ENCODE results near the gene ZNF343. TPM values are rescaled to one million over a fixed set of nuclear protein-coding genes. Genes with fewer than 3 reads are reported as not detected.

The ZNF343 gene
- total and polyA plus RNA-seq, 7 donors, result 3.0 to 16.3 (median 10.7) TPM

GRCh38 chr20:2541940-2542339, 33.2 kb upstream of the ZNF343 start:
- Histone ChIP-seq H3K27me3 (peaks cover 0 to 13% (median 1%) of the 10 kb centered on the region in 3 donors), H3K9me3 (no peaks in the 10 kb centered on the region), H3K27ac (no peak overlapping the region), H3K4me3 (no peak overlapping the region), H3K36me3 (no peaks in the 10 kb centered on the region), H3K4me1 (no peaks in the 10 kb centered on the region)
- WGBS, 2 donors, result 87 to 93% methylated on average over 2 of the region's 2 CpGs
- DNase-seq, result no peak
- no peak for TF ChIP-seq EP300 (IDR thresholded peaks at IDR 0.05)
- no peak for TF ChIP-seq POLR2AphosphoS5 (IDR thresholded peaks at IDR 0.05)
- TF ChIP-seq, protein P1, sequence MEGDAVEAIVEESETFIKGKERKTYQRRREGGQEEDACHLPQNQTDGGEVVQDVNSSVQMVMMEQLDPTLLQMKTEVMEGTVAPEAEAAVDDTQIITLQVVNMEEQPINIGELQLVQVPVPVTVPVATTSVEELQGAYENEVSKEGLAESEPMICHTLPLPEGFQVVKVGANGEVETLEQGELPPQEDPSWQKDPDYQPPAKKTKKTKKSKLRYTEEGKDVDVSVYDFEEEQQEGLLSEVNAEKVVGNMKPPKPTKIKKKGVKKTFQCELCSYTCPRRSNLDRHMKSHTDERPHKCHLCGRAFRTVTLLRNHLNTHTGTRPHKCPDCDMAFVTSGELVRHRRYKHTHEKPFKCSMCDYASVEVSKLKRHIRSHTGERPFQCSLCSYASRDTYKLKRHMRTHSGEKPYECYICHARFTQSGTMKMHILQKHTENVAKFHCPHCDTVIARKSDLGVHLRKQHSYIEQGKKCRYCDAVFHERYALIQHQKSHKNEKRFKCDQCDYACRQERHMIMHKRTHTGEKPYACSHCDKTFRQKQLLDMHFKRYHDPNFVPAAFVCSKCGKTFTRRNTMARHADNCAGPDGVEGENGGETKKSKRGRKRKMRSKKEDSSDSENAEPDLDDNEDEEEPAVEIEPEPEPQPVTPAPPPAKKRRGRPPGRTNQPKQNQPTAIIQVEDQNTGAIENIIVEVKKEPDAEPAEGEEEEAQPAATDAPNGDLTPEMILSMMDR (IDR thresholded peaks at IDR 0.05), result no peak
- no peak for TF ChIP-seq POLR2A (IDR thresholded peaks at IDR 0.05)
- intact Hi-C loops (cut with DNase I), result no loop called here

DNA sequence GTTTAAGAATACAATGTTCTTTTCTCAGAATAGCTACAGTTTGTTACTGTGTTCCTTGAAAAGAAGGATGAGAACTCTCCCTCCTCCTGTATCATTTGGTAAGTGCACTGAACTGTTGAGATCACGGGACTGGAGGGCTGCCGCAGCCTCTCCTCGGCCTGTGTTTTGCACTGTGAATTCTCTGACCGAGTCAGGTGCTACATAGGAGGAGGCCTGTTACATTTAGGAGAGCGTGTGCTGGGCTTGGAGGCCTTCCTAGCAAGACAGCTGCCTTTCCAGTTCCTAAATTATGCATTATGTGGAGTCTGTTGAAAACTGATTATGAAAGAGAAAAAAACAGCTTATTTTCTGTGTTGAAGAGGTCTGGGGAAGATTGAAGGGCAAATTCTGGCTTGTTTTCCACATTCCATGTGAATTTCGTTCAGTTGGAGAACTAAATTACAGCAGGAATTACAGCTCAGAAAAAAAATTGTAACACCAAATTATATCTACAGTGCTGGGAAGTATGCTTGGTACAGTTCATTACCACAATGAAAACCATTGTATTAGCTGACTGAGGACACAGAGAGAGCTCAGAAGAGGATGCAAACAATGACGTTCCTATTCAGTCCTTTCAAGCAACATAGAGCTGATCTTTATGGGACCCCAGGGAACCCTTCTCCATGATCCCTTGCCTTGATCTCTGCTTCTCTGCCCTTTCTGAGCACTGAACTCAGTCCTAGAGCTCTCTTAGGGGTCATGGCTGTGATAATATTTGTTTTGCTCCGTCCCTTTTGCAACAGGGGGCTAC, 30.4 kb upstream of the ZNF343 start:
- H3K9me3 ChIP-seq, result no peaks in the 10 kb centered on the region
- no peak overlapping the region for H3K4me3 ChIP-seq
- 66 to 69% methylated on average over 8 of the region's 8 CpGs for WGBS, 2 donors
- no peaks in the 10 kb centered on the region for H3K36me3 ChIP-seq
- TF ChIP-seq POLR2AphosphoS5 (IDR thresholded peaks at IDR 0.05), result no peak
- H3K27me3 ChIP-seq, result peaks cover 0 to 27% (median 7%) of the 10 kb centered on the region in 3 donors
- no peaks in the 10 kb centered on the region for H3K4me1 ChIP-seq
- no peak overlapping the region for H3K27ac ChIP-seq
- intact Hi-C loops (cut with DNase I), result no loop called here
- no peak for DNase-seq

GRCh38 chr20:2538356-2538755, 29.6 kb upstream of the ZNF343 start:
- H3K36me3 ChIP-seq, result no peaks in the 10 kb centered on the region
- WGBS, 2 donors, result 76 to 87% methylated on average over 12 of the region's 12 CpGs
- peaks cover 0 to 29% (median 7%) of the 10 kb centered on the region in 3 donors for H3K27me3 ChIP-seq
- H3K4me3 ChIP-seq, result no peak overlapping the region
- H3K9me3 ChIP-seq, result no peaks in the 10 kb centered on the region
- no peaks in the 10 kb centered on the region for H3K4me1 ChIP-seq
- H3K27ac ChIP-seq, result no peak overlapping the region
- TF ChIP-seq EP300 (IDR thresholded peaks at IDR 0.05) (no peak), POLR2AphosphoS5 (IDR thresholded peaks at IDR 0.05) (no peak), POLR2A (IDR thresholded peaks at IDR 0.05) (no peak)
- TF ChIP-seq, protein P1 (IDR thresholded peaks at IDR 0.05), result no peak
- intact Hi-C loops (cut with DNase I), result no loop called here
- no peak for DNase-seq

GRCh38 chr20:2537101-2537500, 28.4 kb upstream of the ZNF343 start:
- Histone ChIP-seq H3K9me3 (no peaks in the 10 kb centered on the region), H3K27ac (no peak overlapping the region), H3K4me1 (no peaks in the 10 kb centered on the region), H3K27me3 (peaks cover 0 to 29% (median 7%) of the 10 kb centered on the region in 3 donors), H3K36me3 (no peaks in the 10 kb centered on the region), H3K4me3 (no peak overlapping the region)
- DNase-seq, result no peak
- intact Hi-C loops (cut with DNase I), result no loop called here
- TF ChIP-seq EP300 (IDR thresholded peaks at IDR 0.05) (no peak), POLR2A (IDR thresholded peaks at IDR 0.05) (no peak), POLR2AphosphoS5 (IDR thresholded peaks at IDR 0.05) (no peak)
- TF ChIP-seq, protein P1 (IDR thresholded peaks at IDR 0.05), result no peak
- WGBS, 2 donors, result 80 to 90% methylated on average over 5 of the region's 5 CpGs

GRCh38 chr20:2536560-2536986, 27.9 kb upstream of the ZNF343 start, which contains the start of gene TMC2:
Gene TMC2, plus strand, starts transcription at chr20:2536573. Its CDS starts 49 bp downstream, at chr20:2536622.
- no peak within 1 kb of the TSS for H3K27ac ChIP-seq
- H3K9me3 ChIP-seq, result no peaks in the 10 kb centered on the region
- peaks cover 0 to 29% (median 7%) of the 10 kb centered on the region in 3 donors for H3K27me3 ChIP-seq
- intact Hi-C loops (cut with DNase I), result no loop called here
- H3K4me1 ChIP-seq, result no peaks in the 10 kb centered on the region
- no peak within 1 kb of the TSS for H3K4me3 ChIP-seq
- no peaks in the 10 kb centered on the region for H3K36me3 ChIP-seq
- DNase-seq, result no peak
- 81 to 86% methylated on average over 13 of the region's 13 CpGs for WGBS, 2 donors
- TF ChIP-seq POLR2A (IDR thresholded peaks at IDR 0.05) (no peak), EP300 (IDR thresholded peaks at IDR 0.05) (no peak), POLR2AphosphoS5 (IDR thresholded peaks at IDR 0.05) (no peak)
- TF ChIP-seq, protein P1 (IDR thresholded peaks at IDR 0.05), result no peak
